HG03460 (cell line): ENCODE measurements around the gene PPA2.
A peak's percentile ranks its signal among the peaks of the same experiment; 100 is the strongest.

Experiments used
- ATAC-seq: cut with Tn5 transposase; IDR thresholded peaks from one replicate; pipeline ENCODE4 v1.9.1; 2021; ENCODE audit not compliant: unreplicated experiment

Gene PPA2

DNA sequence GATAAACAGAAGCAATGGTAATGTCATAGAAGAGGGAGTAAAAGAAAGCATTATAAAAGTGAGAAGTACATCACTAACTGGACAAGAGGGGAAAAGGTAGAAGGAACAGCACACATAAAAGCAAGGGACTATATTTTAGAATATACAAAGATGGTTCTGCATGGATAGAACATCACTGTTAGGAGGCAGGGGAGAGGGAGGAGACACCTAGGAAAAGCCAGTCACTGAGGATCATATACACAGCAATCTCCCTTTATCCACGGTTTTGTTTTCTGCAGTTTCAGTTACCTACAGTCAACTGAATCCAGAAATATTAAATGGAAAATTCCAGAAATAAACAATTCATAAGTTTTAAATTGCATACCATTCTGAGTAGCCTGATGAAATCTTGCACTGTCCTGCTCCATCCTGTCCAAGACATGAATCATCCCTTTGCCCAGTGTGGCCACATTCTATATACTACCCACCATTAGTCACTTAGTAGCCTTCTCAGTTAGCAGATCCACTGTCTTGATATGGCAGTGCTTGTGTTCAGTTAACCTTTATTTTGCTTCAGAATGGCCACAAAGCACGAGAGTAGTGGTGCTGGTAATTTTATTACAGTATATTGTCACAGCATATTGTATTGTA, 74.2 kb downstream of the PPA2 start:
- no peak for ATAC-seq

DNA sequence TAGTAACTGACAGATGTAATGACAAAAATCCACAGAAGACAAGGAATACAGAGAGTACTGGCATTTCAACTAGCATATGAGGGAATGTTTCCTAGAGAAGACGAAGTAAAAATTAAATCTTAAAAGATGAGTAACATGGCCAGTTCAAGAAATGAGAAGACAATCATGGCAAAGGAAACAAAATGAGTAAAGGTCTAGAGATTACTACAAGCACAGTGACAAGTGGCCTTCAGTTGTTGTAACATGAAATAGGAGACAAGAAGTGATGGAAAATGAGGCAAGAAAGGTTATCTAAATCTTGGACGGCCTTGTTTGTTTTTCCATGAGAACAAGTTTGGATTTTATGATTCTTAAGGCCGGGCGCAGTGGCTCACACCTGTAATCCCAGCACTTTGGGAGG, 81.0 kb downstream of the PPA2 start:
- ATAC-seq, result no peak

DNA sequence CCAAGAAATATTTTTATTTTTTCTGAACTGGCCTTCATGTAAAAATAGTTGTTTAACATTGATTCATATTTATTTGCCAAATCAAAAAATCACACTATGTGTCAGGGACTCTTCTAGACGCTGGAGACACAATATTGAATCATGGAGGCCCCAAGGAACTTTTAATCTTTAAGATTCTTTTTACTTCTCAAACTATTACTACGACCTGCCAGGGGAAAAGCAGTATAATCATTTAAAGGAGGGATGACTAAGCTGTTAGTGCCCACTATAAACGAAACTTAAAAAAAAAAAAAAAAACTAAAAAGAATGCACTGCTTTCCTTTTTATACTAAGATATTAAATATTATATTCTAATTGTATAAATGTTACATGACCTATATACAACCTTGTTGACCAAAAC, 84.7 kb downstream of the PPA2 start:
- ATAC-seq, result no peak

GRCh38 chr4:105387466-105387865, 86.4 kb downstream of the PPA2 start:
- ATAC-seq, result no peak

DNA sequence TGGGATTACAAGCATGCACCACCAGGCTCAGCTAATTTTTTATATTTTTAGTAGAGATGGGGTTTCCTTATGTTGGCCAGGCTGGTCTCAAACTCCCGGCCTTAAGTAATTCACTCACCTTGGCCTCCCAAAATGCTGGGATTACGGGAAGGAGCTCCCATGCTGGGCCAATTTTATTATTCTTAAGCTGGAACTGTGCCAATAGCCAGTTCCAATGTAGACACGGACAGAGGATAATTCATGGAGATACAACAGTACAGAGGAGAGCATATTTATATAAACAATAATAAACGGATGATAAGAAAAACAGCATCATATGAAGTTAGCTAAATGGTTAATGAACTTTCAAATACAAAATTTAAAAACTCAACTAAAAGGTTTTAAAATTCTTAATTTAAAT, 87.8 kb downstream of the PPA2 start:
- ATAC-seq, result no peak

- ATAC-seq, result no peak
These were observed 99.8 kb downstream of the PPA2 start for GRCh38 chr4:105374071-105374470.

- ATAC-seq, result no peak
These were observed 100.5 kb downstream of the PPA2 start for GRCh38 chr4:105373324-105373723.

GRCh38 chr4:105369988-105370387, 103.9 kb downstream of the PPA2 start:
- ATAC-seq, result no peak

- ATAC-seq, result no peak
These were observed 112.8 kb downstream of the PPA2 start for GRCh38 chr4:105361053-105361452.

GRCh38 chr4:105357258-105357980, 116.4 kb downstream of the PPA2 start:
- ATAC-seq, result no peak

DNA sequence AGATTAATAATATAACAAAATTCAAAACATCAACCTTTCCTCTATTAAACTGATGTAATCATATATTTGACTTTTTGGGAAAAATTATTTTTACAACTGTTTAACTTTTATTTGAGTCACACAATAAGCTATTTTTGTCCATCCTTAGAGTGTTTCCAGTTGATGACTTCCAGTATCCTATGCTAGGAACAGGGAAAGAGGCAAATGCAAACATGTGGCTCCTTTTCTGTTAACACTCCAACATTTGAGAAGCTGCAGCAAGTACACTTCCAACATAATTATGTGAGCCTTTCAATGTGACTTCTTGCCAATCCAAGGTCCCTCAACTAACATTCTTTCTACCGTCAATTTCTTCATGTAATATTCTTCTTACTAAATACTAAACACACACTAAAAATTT, 117.7 kb downstream of the PPA2 start:
- no peak for ATAC-seq

DNA sequence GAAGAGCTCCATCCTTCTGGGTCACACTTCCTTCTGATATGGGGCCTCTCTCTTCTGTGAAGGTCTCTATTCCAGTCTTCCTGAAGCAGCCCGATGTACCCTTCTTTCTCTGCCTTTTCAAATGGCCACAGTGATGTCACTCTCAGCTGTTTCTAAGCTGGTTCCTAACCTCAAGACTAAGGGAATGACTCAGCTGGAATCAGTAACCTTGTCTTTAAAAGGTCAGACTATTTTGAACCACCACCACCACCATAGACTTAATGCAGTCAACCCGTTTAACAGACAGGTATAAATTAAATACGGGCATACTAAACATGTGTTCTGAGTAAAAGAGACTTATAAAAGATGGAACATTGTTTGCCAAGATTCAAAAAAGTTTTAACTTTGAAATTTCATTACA, 121.0 kb downstream of the PPA2 start:
- peak; percentile 79 for ATAC-seq

DNA sequence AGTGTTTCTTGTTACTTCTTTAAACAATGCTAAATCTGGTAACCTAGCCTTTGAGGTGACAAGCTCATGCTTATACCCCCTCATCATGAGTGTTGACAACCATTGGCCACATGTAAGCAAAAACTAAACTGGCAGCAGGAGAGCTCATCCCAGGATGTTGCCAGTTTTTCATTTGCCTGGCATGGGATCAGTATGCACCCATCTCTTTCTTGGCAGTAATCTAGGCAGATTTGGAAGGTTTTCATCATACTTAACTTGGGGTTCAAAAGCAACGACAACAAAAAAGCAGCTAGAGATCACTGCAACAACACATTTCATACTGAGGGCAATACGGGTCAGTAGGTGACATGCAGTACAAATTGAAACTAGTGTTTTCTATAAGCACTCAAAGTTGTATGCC, 122.0 kb downstream of the PPA2 start:
- ATAC-seq, result no peak

DNA sequence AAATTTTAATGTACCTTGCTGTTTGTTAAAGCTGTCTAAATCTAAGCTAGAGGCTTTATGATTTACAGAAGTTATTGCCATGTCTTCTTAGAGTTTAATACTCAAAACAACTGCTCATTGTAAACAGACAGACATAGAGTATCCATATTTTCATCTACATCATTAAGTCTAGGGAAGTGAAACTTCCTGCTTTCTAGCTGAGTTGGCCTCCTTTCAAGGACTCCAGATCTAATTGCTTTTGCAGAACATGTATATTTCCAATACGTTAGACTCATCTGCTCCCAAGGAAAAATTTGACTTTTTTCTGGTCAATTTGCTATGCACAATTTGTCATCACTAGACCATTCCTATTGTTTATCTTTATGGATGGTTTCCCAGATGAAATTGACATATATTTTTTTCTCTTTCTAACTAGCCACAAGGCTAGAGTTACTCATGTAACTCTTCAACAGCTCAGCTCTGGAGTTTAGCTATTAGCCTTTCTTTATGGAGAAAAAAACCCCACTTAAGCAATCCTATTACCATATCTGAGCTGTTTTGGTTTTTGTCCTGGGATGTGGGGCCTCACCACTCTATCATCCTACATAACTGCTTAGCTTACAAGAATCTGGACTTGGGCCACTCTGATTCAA, 122.9 kb downstream of the PPA2 start:
- ATAC-seq, result no peak

DNA sequence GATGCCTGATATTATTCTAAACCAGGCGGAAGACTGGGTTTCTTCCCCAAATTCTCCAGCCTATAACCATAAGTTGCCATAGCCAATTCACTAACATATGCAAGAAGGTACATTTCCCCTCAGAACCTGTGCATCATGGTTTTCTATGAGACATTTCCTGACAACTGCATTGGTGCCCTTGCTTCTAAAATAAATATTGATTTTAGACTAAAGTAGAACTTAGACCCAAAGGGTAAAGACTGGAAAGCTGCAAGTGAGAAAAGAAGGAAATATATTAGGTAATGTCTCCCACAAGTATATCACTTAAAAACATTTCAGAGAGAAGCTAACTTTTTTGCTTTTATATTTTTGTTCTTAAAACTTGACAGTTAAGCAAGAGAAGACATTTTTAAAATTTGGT, 125.1 kb downstream of the PPA2 start:
- ATAC-seq, result no peak

GRCh38 chr4:105346869-105347268, 127.0 kb downstream of the PPA2 start:
- ATAC-seq, result no peak

- no peak for ATAC-seq
These were observed 128.0 kb downstream of the PPA2 start for GRCh38 chr4:105345838-105346237.

- no peak for ATAC-seq
These were observed 128.5 kb downstream of the PPA2 start for GRCh38 chr4:105345358-105345757.

- ATAC-seq, result no peak
These were observed 129.7 kb downstream of the PPA2 start for GRCh38 chr4:105344141-105344540.

DNA sequence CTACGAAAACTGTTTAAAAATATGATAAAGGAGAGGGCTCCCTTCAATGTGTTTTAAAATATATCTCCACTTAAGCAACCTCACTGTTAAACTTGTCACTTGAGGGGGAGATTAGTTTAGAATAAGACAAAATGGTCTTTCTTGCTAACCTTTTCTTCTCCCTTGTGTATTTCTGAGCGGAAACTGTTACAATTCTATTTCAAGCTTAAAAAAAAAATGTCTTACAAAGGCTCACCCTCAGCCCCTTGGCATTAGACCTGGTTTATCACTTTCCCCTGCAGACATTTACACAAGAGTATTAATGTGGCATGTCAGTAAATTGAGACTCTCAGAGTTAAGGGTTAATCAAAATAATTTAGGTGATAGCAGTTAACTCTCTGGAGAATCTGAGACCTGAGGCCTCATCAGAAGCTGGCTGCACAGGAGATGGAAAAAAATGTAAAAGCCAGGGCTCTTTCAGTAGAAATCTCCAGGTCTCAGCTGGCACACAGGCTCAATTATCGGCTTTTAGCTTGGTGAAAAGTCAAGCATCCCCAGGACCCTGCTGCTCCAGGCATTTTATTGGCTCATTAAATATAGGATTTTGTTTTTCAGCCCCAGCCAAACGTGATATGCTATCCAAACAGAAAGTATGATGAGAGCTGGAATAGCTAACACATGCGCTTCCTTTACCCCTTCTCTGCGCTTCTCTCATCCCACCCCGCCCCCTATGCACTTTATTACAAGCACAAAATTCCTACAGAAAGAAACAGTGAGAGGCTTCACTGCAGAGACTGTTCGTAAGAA, 130.5 kb downstream of the PPA2 start:
- ATAC-seq, result no peak

- no peak for ATAC-seq
These were observed 144.8 kb downstream of the PPA2 start for GRCh38 chr4:105329081-105329480.

- ATAC-seq, result no peak
These were observed 145.9 kb downstream of the PPA2 start for GRCh38 chr4:105327956-105328355.
